Mesendoderm (in vitro differentiated cells): ENCODE data around the gene DAPK1.

Experiments used
- DNase-seq: peaks from one replicate; pipeline ENCODE4 v3.0.0; 2013
- H2AK5ac ChIP-seq: 2 replicates; pipeline ENCODE4 v1.6.1; 2013; ENCODE audit warnings: low read length, inconsistent platforms
- H2BK120ac ChIP-seq: 2 replicates; pipeline ENCODE4 v1.6.1; 2013; ENCODE audit warnings: low read depth, mild to moderate bottlenecking, low read length, moderate library complexity, mixed read lengths
- H2BK15ac ChIP-seq: replicated peaks from 2 replicates; pipeline ENCODE4 v1.6.1; 2013; ENCODE audit warnings: low read depth, mild to moderate bottlenecking, moderate library complexity
- H2BK5ac ChIP-seq: 2 replicates; pipeline ENCODE4 v1.6.1; 2013; ENCODE audit warnings: low read length, inconsistent platforms
- H3K18ac ChIP-seq: 2 replicates; pipeline ENCODE4 v1.6.1; 2013; ENCODE audit warnings: mild to moderate bottlenecking, low read length, mixed read lengths
- H3K23ac ChIP-seq: one replicate; pipeline ENCODE4 v1.6.1; 2013; ENCODE audit warnings: low read length
- H3K27ac ChIP-seq: 2 replicates; pipeline ENCODE4 v1.5.1; 2013; ENCODE audit warnings: low read depth, mild to moderate bottlenecking, inconsistent platforms, low read length, moderate library complexity
- H3K27me3 ChIP-seq: 2 replicates; pipeline ENCODE4 v1.6.1; 2013; ENCODE audit warnings: low read length, control low read depth, mild to moderate bottlenecking, inconsistent platforms; ENCODE audit not compliant: insufficient read depth, poor library complexity
- H3K36me3 ChIP-seq: 2 replicates; pipeline ENCODE4 v1.6.1; 2013; ENCODE audit warnings: low read length, inconsistent platforms; ENCODE audit not compliant: control insufficient read depth, insufficient read depth
- H3K4ac ChIP-seq: one replicate; pipeline ENCODE4 v1.6.1; 2013; ENCODE audit warnings: low read depth, mild to moderate bottlenecking, low read length, moderate library complexity
- H3K4me1 ChIP-seq: 2 replicates; pipeline ENCODE4 v1.6.1; 2013; ENCODE audit warnings: low read depth, low read length, inconsistent platforms; ENCODE audit not compliant: control insufficient read depth
- H3K4me2 ChIP-seq: 2 replicates; pipeline ENCODE4 v1.6.1; 2013; ENCODE audit warnings: low read length
- H3K4me3 ChIP-seq: 2 replicates; pipeline ENCODE4 v1.5.1; 2013; ENCODE audit warnings: mild to moderate bottlenecking, low read length
- H3K56ac ChIP-seq: one replicate; pipeline ENCODE4 v1.6.1; 2013; ENCODE audit warnings: low read length
- H3K79me1 ChIP-seq: 2 replicates; pipeline ENCODE4 v1.6.1; 2013; ENCODE audit warnings: low read length, inconsistent platforms
- H3K79me2 ChIP-seq: 2 replicates; pipeline ENCODE4 v1.6.1; 2013; ENCODE audit warnings: mild to moderate bottlenecking, low read length; ENCODE audit not compliant: control insufficient read depth, insufficient read depth
- H3K9ac ChIP-seq: 2 replicates; pipeline ENCODE4 v1.6.1; 2013; ENCODE audit warnings: low read length, inconsistent platforms
- H4K5ac ChIP-seq: one replicate; pipeline ENCODE4 v1.6.1; 2013; ENCODE audit warnings: low read length
- H4K8ac ChIP-seq: one replicate; pipeline ENCODE4 v1.6.1; 2013; ENCODE audit warnings: low read depth, mild to moderate bottlenecking, control low read depth, low read length, moderate library complexity
- WGBS: extraction: QIAGEN DNeasy Blood & Tissue Kit; methylation state at CpG from one replicate; pipeline ENCODE4 v1.1.7; 2013; ENCODE audit warnings: low lambda C conversion rate, missing lambda C conversion rate; ENCODE audit not compliant: insufficient coverage; ENCODE audit errors: extremely low coverage; 5-methylcytosine and 5-hydroxymethylcytosine counted together

The DAPK1 gene

GRCh38 chr9:87562062-87562461 is 64.4 kb downstream of the DAPK1 start:
- Histone ChIP-seq H3K4ac (no peak overlapping the region), H4K5ac (no peak overlapping the region), H3K36me3 (no peaks in the 10 kb centered on the region), H3K27ac (no peak overlapping the region), H3K79me1 (peaks cover 29% of the 10 kb centered on the region), H3K4me3 (no peak overlapping the region), H3K56ac (no peak overlapping the region), H3K23ac (no peak overlapping the region), H3K9ac (no peak overlapping the region), H3K4me1 (peaks cover 8% of the 10 kb centered on the region), H3K18ac (no peak overlapping the region), H3K27me3 (no peaks in the 10 kb centered on the region), H2BK5ac (no peak overlapping the region), H2AK5ac (no peak overlapping the region), H4K8ac (no peak overlapping the region), H2BK15ac (no peak overlapping the region), H2BK120ac (no peak overlapping the region), H3K4me2 (no peak overlapping the region), H3K79me2 (peaks cover 17% of the 10 kb centered on the region)
- no CpG with 5 or more reads among the region's 7 CpGs for WGBS
- no peak for DNase-seq

GRCh38 chr9:87562530-87563170 is 65.0 kb downstream of the DAPK1 start:
- no peak for DNase-seq
- Histone ChIP-seq H2BK5ac (no peak overlapping the region), H2AK5ac (no peak overlapping the region), H3K4me2 (no peak overlapping the region), H3K27ac (no peak overlapping the region), H3K4me1 (peaks cover 11% of the 10 kb centered on the region), H3K27me3 (no peaks in the 10 kb centered on the region), H3K9ac (no peak overlapping the region), H3K4ac (no peak overlapping the region), H3K18ac (no peak overlapping the region), H2BK120ac (no peak overlapping the region), H3K36me3 (no peaks in the 10 kb centered on the region), H3K79me2 (peaks cover 21% of the 10 kb centered on the region), H3K23ac (no peak overlapping the region), H4K8ac (no peak overlapping the region), H3K79me1 (peaks cover 29% of the 10 kb centered on the region), H3K4me3 (no peak overlapping the region), H2BK15ac (no peak overlapping the region), H3K56ac (no peak overlapping the region), H4K5ac (no peak overlapping the region)
- WGBS, result no CpG with 5 or more reads among the region's 2 CpGs

GRCh38 chr9:87564111-87564510 is 66.4 kb downstream of the DAPK1 start:
- H2AK5ac ChIP-seq, result no peak overlapping the region
- no peak overlapping the region for H4K8ac ChIP-seq
- H3K4ac ChIP-seq, result no peak overlapping the region
- DNase-seq, result no peak
- H3K18ac ChIP-seq, result no peak overlapping the region
- H3K4me1 ChIP-seq, result peaks cover 16% of the 10 kb centered on the region
- no peak overlapping the region for H2BK5ac ChIP-seq
- no CpG with 5 or more reads among the region's 1 CpG for WGBS
- no peak overlapping the region for H2BK15ac ChIP-seq
- no peak overlapping the region for H2BK120ac ChIP-seq
- H3K4me2 ChIP-seq, result no peak overlapping the region
- no peak overlapping the region for H3K4me3 ChIP-seq
- no peak overlapping the region for H3K23ac ChIP-seq
- peaks cover 18% of the 10 kb centered on the region for H3K79me1 ChIP-seq
- peaks cover 21% of the 10 kb centered on the region for H3K79me2 ChIP-seq
- no peak overlapping the region for H3K9ac ChIP-seq
- no peak overlapping the region for H4K5ac ChIP-seq
- H3K36me3 ChIP-seq, result no peaks in the 10 kb centered on the region
- H3K27me3 ChIP-seq, result no peaks in the 10 kb centered on the region
- H3K27ac ChIP-seq, result no peak overlapping the region
- H3K56ac ChIP-seq, result no peak overlapping the region

GRCh38 chr9:87564791-87565241 is 67.1 kb downstream of the DAPK1 start:
- peaks cover 24% of the 10 kb centered on the region for H3K79me2 ChIP-seq
- no CpG with 5 or more reads among the region's 4 CpGs for WGBS

DNA sequence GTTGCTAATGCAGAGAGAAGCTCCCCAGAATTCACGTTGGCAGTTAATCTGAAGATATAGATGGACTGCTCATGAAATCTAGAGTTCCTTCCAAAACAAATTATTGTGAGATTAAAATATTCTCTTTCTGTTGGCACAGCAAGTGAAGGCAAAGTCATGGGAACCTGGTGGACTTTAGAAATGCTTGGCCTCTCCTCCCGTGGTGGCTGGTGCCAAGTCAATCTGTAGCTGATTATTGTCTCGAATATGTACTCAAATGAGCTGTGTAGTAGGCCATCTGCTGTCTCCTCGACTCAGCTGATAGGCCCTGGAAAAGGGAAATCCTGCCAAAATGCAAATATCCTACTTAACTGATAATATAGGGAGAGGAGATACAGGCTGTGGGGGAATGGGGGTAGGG is 69.3 kb downstream of the DAPK1 start:
- Histone ChIP-seq H3K27me3 (no peaks in the 10 kb centered on the region), H3K27ac (no peak overlapping the region), H3K23ac (no peak overlapping the region), H3K4me2 (no peak overlapping the region), H3K56ac (no peak overlapping the region), H2AK5ac (no peak overlapping the region), H2BK5ac (no peak overlapping the region), H4K5ac (no peak overlapping the region), H3K9ac (no peak overlapping the region), H3K79me1 (peaks cover 18% of the 10 kb centered on the region), H2BK120ac (no peak overlapping the region), H2BK15ac (no peak overlapping the region), H3K4me3 (no peak overlapping the region), H3K4ac (no peak overlapping the region), H3K4me1 (peaks cover 25% of the 10 kb centered on the region), H3K36me3 (no peaks in the 10 kb centered on the region), H4K8ac (no peak overlapping the region), H3K18ac (no peak overlapping the region), H3K79me2 (peaks cover 25% of the 10 kb centered on the region)
- WGBS, result no CpG with 5 or more reads among the region's 4 CpGs
- DNase-seq, result peak; percentile 48

More at GRCh38 chr9:87564791-87565241, 67.1 kb downstream of the DAPK1 start:
- Histone ChIP-seq H3K27ac (no peak overlapping the region), H2BK120ac (no peak overlapping the region), H3K4me1 (peaks cover 20% of the 10 kb centered on the region), H2BK5ac (no peak overlapping the region), H3K4ac (no peak overlapping the region), H3K27me3 (no peaks in the 10 kb centered on the region), H3K56ac (no peak overlapping the region), H3K4me3 (no peak overlapping the region), H3K9ac (no peak overlapping the region), H3K36me3 (no peaks in the 10 kb centered on the region), H4K8ac (no peak overlapping the region), H3K23ac (no peak overlapping the region), H3K4me2 (no peak overlapping the region), H2BK15ac (no peak overlapping the region), H3K18ac (no peak overlapping the region), H4K5ac (no peak overlapping the region), H3K79me1 (peaks cover 17% of the 10 kb centered on the region), H2AK5ac (no peak overlapping the region)
- no peak for DNase-seq

- Histone ChIP-seq H3K36me3 (no peaks in the 10 kb centered on the region), H3K23ac (no peak overlapping the region), H3K27me3 (no peaks in the 10 kb centered on the region), H3K79me2 (peaks cover 24% of the 10 kb centered on the region), H3K4me2 (no peak overlapping the region), H2BK15ac (no peak overlapping the region), H3K56ac (no peak overlapping the region), H3K4me3 (no peak overlapping the region), H3K27ac (no peak overlapping the region), H2BK120ac (no peak overlapping the region), H3K4ac (no peak overlapping the region), H3K18ac (no peak overlapping the region), H3K79me1 (peaks cover 17% of the 10 kb centered on the region), H2BK5ac (no peak overlapping the region), H4K5ac (no peak overlapping the region), H4K8ac (no peak overlapping the region), H3K9ac (no peak overlapping the region), H3K4me1 (peaks cover 25% of the 10 kb centered on the region), H2AK5ac (no peak overlapping the region)
- WGBS, result no CpG with 5 or more reads among the region's 7 CpGs
- peak; percentile 21 for DNase-seq
Measured at GRCh38 chr9:87567571-87567970, 69.9 kb downstream of the DAPK1 start.
